Left cardiac atrium (tissue), 4 donors: ENCODE results near the gene TUBA3D. TPM values are rescaled to one million over a fixed set of nuclear protein-coding genes. Genes with fewer than 3 reads are reported as not detected.
A peak's percentile ranks its signal among the peaks of the same experiment; 100 is the strongest.
"Not testable (repeated sequence)": the region's sequence is repeated elsewhere in the genome, so short reads cannot be mapped to it uniquely, and the experiment has no call there.

Source experiments
- ATAC-seq, 2 donors: fragments of 200-7000 bp; cut with Tn5 transposase; one replicate each; pipeline ENCODE4 v1.9.1; 2020; ENCODE audit warnings: mild to moderate bottlenecking in 2 of 2, moderate library complexity in 2 of 2
- DNase-seq: peaks from one replicate; pipeline ENCODE4 v3.0.0-alpha.2; 2020
- intact Hi-C, 2 donors: fragments of 100-400 bp; cut with DNase I; formaldehyde crosslinking; loops; one replicate each; pipeline versions ENCODE4 v1.14.1 to v1.15.1; 2022 to 2023
- total RNA-seq, 2 donors: library from RNA; stranded (reverse); fragmentation: NEBNext Ultra II Directional; extraction: Animal tissue kit (Norgen Biotek cat#: 25700); gene quantifications; one replicate each; pipeline ENCODE4 v1.2.1, GENCODE V29; 2021
- donor health status: DM: no; HTN: yes; CAD: no.
- donor health status: DM: no; HTN: yes; CAD: no; lungs with severe emphysema.
- donor health status: DM: yes; HTN: yes; CAD: no.
- donor health status: Dilated cardiomyopathy.

TUBA3D gene
- total RNA-seq, 2 donors from 2014 or later, result 8.5 to 11.0 TPM

GRCh38 chr2:131480351-131480750, 4.4 kb downstream of the TUBA3D start:
- intact Hi-C loops, DNase-seq, ATAC-seq: not testable (repeated sequence)

- ATAC-seq, DNase-seq, intact Hi-C loops: not testable (repeated sequence)
Measured at GRCh38 chr2:131482506-131483155, 6.7 kb downstream of the TUBA3D start.

- ATAC-seq, DNase-seq, intact Hi-C loops: not testable (repeated sequence)
Measured at GRCh38 chr2:131483981-131484820, 8.3 kb downstream of the TUBA3D start.

- ATAC-seq, intact Hi-C loops, DNase-seq: not testable (repeated sequence)
Measured at GRCh38 chr2:131484906-131485460, 9.1 kb downstream of the TUBA3D start.

- intact Hi-C loops, DNase-seq, ATAC-seq: not testable (repeated sequence)
Measured at GRCh38 chr2:131486201-131486902, 10.4 kb downstream of the TUBA3D start.

GRCh38 chr2:131488306-131489205, 12.6 kb downstream of the TUBA3D start:
- DNase-seq (no peak), ATAC-seq (no peak)
- intact Hi-C loops, result no loop called here

DNA sequence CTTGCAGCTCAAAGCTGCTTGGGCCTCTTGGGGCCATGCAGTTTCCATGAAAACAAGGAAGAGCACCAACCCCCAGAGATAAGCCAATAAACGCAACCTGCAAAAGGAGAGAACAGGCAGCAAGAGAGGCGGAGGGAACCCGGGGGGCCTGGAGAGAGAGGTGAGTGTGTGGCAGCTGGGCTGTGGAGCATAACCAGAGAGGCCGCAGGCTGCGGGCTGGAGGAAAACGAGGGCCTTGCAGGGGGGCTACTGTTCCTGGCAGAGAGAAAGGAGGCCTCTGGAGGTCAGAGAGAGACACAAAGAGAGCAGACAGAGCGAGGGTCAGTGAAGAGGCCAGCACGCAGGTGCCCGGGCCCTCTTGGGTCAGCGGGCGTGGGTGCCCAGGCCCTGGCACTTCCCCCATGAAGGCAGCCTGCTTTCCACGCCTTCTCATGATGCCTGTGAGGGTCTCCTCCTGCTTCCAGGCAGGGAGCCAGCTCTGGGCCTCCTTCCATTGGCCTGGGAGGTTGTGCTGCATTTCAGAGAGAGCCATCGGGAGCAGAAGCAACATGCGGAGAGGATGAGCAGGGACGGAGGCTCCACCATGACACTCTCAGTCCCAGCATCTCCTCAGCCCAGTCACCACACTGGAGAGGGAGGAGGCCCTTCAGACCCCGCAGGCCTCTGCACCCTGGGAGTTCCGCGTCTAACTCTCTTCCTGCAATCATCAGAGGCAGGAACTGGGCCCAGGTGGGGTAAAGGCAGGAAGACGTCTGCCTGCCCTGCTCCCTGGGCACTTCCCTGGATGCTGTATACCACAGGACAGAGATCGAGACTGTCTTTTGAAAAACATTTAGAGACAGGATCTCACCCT, 14.9 kb downstream of the TUBA3D start:
- intact Hi-C loops, DNase-seq, ATAC-seq: not testable (repeated sequence)

DNA sequence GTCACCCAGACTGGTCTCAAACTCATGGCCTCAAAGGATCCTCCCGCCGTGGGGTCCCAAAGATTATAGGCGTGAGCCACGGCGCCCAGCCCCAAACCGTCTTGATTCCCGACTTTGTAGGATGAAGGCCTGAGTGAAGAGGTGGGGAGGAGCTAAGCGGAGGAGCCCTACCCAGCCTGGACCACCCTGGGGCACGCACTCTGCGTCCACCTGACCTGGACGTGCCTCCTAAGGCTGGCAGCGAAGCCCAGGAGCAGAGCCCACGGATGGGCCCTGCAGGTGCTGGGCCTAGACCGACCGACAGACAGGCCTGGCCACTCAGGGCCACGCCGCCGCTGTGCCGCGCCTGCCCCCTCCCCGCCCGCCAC, 15.5 kb downstream of the TUBA3D start:
- intact Hi-C loops, DNase-seq: not testable (repeated sequence)
- ATAC-seq, result peak; percentile 1 to 4

- intact Hi-C loops, DNase-seq: not testable (repeated sequence)
- ATAC-seq, result peak; percentile 4 to 7
Measured at GRCh38 chr2:131492015-131492417, 16.1 kb downstream of the TUBA3D start, which contains the start of gene MZT2A. TSS of gene MZT2A (minus strand) at chr2:131492397. CDS start at chr2:131492376, 21 bp downstream.

DNA sequence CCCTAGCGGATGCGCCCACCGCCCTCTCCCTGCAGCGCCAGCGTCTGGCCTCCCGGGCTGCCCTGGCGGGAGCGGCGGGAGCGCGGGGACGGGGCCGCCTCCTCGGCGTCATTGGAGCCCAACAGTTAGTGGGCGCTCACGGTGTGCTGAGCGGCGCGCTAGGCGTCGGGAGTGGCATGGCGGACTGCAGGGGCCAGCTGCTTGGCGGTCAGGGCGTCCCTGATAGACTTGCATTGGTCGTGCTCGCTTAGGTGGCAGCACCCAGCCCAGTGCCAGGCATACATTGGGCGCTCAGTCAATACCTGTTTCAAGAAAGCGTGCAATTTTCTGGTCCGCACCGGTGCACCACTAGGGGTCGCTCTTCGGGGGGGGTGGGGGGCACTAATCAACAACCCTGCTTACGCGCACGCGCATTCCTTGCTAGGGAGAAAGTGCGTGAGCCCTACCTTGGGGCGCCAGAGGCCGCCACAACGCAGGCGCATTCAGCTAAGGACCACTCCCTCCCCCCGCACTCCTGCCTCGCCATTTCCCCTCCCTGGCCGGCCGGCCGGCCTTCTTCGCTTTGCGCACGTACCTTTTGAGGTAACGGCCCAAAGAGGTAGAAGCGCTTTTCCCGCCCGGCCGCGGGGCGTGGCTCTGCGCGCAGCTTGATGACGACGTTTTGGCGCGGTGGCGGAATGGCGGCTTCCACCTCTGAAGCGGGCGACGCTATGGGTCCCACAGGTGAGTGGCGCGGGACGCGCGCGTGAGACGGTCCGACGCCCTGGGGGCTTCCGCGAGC, 16.7 kb downstream of the TUBA3D start:
- intact Hi-C loops, result no loop called here
- peak; percentile 93 for DNase-seq
- ATAC-seq, result peak; percentile 92 to 94

GRCh38 chr2:131493199-131493968, 17.5 kb downstream of the TUBA3D start:
- intact Hi-C loops, result no loop called here
- DNase-seq (no peak), ATAC-seq (peak; percentile 27 to 40)

DNA sequence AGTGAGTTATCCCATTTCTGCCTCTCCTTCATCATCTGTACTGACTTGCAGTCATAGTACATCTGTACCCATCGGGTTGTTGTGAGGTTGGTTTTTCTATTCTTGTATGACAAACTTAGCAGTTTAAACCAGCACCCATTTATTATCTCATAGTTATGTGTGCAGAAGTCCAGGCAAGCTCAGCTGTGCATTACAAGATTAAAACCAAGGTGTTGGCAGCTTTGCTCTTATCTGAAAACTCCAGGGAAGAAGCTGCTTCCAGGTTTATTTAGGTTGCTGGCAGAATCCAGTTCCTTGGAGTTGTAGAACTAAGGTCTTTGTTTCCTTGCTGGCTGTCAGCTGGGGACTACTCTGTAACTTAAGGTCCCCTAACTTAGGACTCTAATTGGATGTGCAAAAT, 19.6 kb downstream of the TUBA3D start:
- DNase-seq, ATAC-seq, intact Hi-C loops: not testable (repeated sequence)

DNA sequence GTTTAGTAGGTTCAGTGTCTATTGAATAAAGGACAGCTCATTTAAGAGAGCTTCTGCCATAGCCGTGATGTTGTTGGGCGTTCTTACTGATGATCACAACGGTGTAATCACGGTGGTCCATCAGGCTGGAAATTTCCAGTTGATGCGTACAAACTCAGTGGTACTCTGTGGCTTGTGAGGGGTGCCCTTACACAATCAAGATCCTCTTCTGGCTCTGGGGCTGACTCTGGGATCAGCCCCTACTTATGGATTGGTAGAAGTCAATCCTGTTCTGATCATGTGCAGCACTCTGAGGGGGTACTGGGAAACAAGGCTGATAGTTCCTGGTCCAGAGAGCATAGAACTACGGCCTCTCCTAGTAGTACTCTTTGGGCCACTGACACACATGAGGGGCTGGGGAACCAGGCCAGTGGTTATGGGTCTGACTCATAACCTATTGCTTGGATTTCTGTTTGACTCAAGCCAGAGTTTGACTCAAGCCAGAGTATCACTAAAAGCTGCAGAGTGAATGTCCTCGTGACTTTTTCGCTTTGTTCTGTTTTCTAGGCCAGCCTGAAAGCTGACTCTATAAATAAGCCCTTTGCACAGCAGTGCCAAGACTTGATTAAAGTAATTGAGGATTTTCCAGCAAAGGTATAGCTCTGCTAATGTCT, 22.5 kb downstream of the TUBA3D start:
- intact Hi-C loops, DNase-seq: not testable (repeated sequence)
- ATAC-seq, result peak in 1 of 2 donors; percentile 88

GRCh38 chr2:131503587-131503986, 27.7 kb downstream of the TUBA3D start:
- intact Hi-C loops, DNase-seq, ATAC-seq: not testable (repeated sequence)

- intact Hi-C loops, DNase-seq, ATAC-seq: not testable (repeated sequence)
Measured at GRCh38 chr2:131504082-131504750, 28.3 kb downstream of the TUBA3D start.
